NCI-H2196 treated with DMSO at 0.1 percent for 48 hours (cell line): ENCODE data around the gene RPL22.

Experiments
- DNase-seq: peaks from one replicate; lab custom pipeline; 2025; ENCODE audit not compliant: unreplicated experiment; lab: John Stamatoyannopoulos, UW

Gene RPL22

GRCh38 chr1:6157132-6157527 lies 42.3 kb downstream of the RPL22 start:
- no peak for DNase-seq

GRCh38 chr1:6154525-6155319 lies 44.7 kb downstream of the RPL22 start:
- DNase-seq, result no peak

GRCh38 chr1:6152882-6153281 lies 46.5 kb downstream of the RPL22 start:
- DNase-seq, result no peak

GRCh38 chr1:6152181-6152580 lies 47.2 kb downstream of the RPL22 start:
- DNase-seq, result no peak

GRCh38 chr1:6151291-6151822 lies 48.0 kb downstream of the RPL22 start:
- DNase-seq, result no peak

GRCh38 chr1:6150006-6150938 lies 49.1 kb downstream of the RPL22 start:
- no peak for DNase-seq

- DNase-seq, result no peak
Observed at GRCh38 chr1:6149597-6149996, 49.8 kb downstream of the RPL22 start.

GRCh38 chr1:6148497-6149241 lies 50.7 kb downstream of the RPL22 start:
- DNase-seq, result no peak

- DNase-seq, result no peak
Observed at GRCh38 chr1:6145864-6146410, 53.5 kb downstream of the RPL22 start.

- DNase-seq, result no peak
Observed at GRCh38 chr1:6145396-6145750, 54.0 kb downstream of the RPL22 start.

GRCh38 chr1:6144647-6145395 lies 54.6 kb downstream of the RPL22 start:
- DNase-seq, result no peak

- no peak for DNase-seq
Observed at GRCh38 chr1:6144175-6144574, 55.2 kb downstream of the RPL22 start.

- DNase-seq, result no peak
Observed at GRCh38 chr1:6143395-6143794, 56.0 kb downstream of the RPL22 start.

- DNase-seq, result no peak
Observed at GRCh38 chr1:6142734-6143133, 56.7 kb downstream of the RPL22 start.

GRCh38 chr1:6142036-6142621 lies 57.3 kb downstream of the RPL22 start:
- DNase-seq, result no peak

GRCh38 chr1:6141592-6141991 lies 57.8 kb downstream of the RPL22 start:
- no peak for DNase-seq

- no peak for DNase-seq
Observed at GRCh38 chr1:6140413-6140812, 59.0 kb downstream of the RPL22 start.

GRCh38 chr1:6137758-6138157 lies 61.6 kb downstream of the RPL22 start:
- no peak for DNase-seq

- no peak for DNase-seq
Observed at GRCh38 chr1:6136516-6137220, 62.7 kb downstream of the RPL22 start.
